Retina (tissue), 1 donor: ENCODE results near the gene GDPD2.
A peak's percentile ranks its signal among the peaks of the same experiment; 100 is the strongest.

Experiments
- DNase-seq: peaks from one replicate; pipeline ENCODE4 v3.0.0-alpha.2; 2016

Gene GDPD2

DNA sequence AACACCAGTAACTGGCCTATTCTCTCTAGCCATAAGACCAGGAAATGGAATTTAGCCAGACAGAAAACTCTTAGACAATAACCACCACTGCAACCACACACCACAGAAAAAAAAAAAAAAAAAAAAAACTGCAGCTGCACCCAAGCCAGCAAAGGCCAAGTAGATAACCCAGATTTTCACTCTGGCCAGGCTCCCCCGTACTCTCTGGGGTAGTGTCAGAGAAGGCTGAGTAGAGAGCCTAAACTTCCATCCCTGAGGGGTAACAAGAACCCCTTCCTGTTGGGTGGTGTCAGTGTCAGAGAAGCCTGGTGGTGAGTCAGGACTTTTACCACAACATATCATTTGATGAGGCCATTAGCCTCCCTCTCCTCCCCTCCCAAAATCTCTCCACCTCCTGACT, 15.9 kb downstream of the GDPD2 start:
- DNase-seq = no peak

DNA sequence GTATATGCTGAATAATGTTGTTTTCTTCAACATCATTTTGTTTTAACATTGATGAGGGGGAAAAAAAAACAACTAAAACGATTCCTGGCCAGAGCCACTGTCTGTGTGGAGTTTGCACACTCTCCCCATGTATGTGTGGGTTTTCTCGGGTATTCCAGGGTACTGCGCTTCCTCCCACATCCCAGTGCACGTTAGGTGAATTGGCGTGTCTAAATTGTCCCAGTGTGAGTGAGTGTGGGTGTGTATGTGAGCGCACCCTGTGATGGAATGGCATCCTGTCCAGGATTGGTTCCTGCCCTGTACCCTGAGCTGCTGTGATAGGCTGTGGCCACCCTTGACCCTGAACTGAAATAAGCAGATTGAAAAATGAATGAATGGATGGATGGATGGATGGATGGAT, 19.1 kb downstream of the GDPD2 start:
- no peak for DNase-seq

DNA sequence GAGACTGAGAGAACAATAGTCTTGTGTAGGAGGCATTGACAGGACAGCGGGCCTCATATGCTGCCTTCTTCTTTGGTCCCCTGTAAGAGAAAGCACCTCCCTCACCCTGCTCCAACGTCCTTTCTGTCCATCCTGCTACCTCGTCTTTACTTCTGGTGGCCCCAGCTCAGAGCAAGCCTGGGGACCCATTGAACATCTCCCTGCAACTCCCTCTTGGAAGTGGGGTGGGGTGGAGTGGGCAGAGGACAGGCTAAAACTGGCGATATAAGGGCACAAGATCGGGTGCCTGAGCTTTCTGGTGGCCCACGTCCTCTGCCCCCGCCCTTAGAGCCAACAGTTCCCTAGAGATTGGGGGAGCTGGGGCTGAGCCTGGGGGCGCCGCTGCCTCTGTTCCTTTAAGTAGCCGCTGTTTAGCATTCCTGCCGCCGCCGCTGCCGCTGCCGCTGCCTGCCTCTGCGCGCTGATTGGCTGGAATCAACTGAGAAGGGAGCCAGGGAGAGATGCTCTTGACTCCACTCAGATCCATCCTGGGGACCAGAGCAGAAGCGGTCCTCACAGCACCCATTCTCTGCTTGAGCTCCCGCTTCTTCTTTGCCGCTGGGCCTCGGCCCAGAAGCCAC, 21.3 kb downstream of the GDPD2 start, which contains the start of gene DLG3:
Gene DLG3, plus strand, starts transcription at position 510 of the 620 bp plus-strand sequence. CDS start 367 bp downstream, outside the sequence.
- DNase-seq = peak; percentile 77

- DNase-seq = no peak
Observed at GRCh38 chrX:70444946-70445656, 22.0 kb downstream of the GDPD2 start.

GRCh38 chrX:70445951-70446350, 22.8 kb downstream of the GDPD2 start:
- no peak for DNase-seq

DNA sequence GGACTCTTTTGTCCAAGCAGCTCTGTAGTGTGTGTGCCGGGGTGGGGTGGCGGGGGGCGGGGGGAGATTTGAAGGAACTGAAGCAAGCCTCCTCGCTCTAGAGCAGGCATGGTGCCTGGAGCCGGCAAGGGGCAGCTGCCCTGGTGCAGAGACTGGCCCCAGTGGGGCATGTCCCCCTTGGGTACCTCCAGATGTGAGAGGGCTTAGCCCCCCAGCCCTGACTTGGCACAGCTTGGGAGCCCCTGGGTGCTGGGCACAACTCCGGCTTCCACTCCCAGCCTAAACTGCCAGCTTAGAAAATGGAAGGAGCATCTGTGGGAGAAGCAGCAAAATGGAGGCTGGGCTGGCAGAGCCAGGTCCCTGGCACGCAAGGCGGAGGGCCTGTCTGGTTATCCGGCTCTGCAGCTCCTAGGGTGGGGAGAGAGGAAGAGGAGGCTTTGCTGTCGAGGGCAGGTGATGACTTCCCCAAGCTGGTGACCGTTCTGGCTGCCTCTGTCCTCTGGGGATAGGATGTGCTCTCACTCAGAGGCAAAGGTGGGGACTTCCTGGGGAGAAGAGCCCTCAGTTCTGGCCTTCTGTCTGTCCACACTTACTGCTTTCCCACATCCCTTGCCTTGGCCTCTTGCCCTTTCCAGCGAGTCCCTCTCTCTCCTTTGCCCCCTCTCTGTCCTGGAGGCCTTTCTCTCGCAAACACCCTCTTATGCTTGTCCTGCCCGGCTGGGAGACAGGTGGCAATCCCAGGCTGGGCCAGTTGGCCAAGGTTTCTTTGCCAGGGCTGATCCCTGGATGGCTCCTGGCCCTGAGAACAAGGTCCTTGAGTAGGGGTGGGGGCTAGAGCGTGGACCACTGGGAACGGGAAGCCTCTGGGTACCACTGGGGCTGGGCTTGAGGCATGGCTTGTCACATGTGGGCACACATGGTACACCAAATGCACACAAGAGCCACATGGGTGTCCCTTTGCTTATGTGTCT, 23.6 kb downstream of the GDPD2 start:
- no peak for DNase-seq

GRCh38 chrX:70449457-70449966, 26.4 kb downstream of the GDPD2 start:
- DNase-seq = no peak

DNA sequence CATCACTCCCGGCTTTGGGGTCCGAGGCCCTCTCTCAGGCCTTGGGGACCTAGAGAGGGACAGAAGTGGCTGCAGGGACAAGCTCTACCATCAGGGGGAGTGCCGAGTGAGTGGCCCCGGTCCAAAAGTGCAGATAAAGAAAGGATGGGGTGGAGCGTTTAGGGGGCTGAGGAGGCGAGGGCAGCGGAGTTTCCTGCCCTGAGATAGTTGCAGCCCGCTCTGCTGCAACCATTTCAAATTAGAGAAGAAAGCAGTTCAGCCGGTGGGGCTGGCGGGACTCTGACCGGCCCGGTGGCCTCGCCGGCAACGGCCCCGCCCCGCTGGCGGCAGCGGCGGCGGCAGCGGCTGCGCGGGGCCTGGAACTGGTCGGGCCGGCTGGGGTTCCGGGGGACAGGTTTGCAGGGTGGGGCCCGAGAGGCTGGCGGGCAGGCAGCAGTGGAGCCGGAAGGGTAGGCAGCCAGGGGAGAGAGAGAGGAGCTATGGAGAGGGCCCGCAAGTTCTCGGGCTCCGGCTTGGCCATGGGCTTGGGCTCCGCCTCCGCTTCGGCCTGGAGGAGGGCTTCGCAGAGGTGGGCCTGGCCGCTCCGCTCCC, 29.1 kb downstream of the GDPD2 start:
- peak; percentile 67 for DNase-seq

GRCh38 chrX:70453024-70453618, 30.0 kb downstream of the GDPD2 start:
- DNase-seq = no peak

GRCh38 chrX:70454441-70455365, 31.6 kb downstream of the GDPD2 start:
- DNase-seq = peak; percentile 90

GRCh38 chrX:70455366-70456202, 32.5 kb downstream of the GDPD2 start:
- peak; percentile 59 for DNase-seq

- no peak for DNase-seq
Observed at GRCh38 chrX:70456256-70456655, 33.1 kb downstream of the GDPD2 start.

DNA sequence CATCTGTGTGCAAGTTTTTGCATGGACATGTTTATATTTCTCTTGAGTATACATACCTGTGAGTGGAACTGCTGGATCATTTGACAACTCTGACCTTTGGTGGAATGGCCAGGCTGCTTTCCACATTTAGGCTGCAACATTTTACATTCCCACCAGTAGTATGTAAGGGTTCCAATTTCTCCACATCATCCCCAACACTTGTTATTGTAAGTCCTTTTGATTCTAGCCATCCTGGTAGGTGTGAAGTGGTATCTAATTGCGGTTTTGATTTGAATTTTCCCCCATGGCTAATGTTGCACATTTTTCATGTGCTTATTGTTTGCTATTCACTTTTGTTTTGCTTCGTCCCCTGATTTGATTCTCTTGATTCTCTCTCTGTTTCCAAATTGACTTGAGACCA, 37.9 kb downstream of the GDPD2 start:
- DNase-seq = no peak

GRCh38 chrX:70464051-70464450, 40.9 kb downstream of the GDPD2 start:
- DNase-seq = no peak

DNA sequence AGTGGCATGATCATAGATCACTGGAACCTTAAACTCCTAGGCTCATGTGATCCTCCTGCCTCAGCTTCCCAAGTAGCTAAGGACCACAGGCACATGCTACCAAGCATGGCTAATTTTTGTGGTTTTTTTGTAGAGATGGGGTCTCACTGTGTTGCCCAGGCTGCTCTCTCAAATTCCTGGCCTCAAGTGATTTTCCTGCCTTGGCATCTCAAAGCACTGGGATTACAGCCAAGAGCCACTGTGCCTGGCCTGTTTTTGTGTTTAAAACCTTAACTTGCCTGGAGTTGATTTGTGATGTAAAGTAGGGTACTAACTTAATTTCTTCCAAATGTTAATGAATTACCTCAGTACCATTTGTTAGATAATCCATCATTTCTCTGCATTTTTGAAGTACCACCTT, 43.9 kb downstream of the GDPD2 start:
- DNase-seq = no peak

GRCh38 chrX:70468709-70469108, 45.6 kb downstream of the GDPD2 start:
- no peak for DNase-seq

GRCh38 chrX:70470850-70471289, 47.8 kb downstream of the GDPD2 start:
- no peak for DNase-seq

GRCh38 chrX:70476166-70476933, 53.2 kb downstream of the GDPD2 start:
- no peak for DNase-seq
